ENCODE measurements around the gene ZNF778.

The ZNF778 gene

GRCh38 chr16:89193576-89194293 is 23.8 kb upstream of the ZNF778 start:
- DNase-seq (ENCODE audit: low read depth in 2 of 2): no peak

GRCh38 chr16:89194340-89195311 is 22.9 kb upstream of the ZNF778 start:
- DNase-seq (ENCODE audit: low read depth in 2 of 2): no peak

GRCh38 chr16:89195521-89196171 is 21.9 kb upstream of the ZNF778 start:
- no peak for DNase-seq (ENCODE audit: low read depth in 2 of 2)

- DNase-seq (ENCODE audit: low read depth in 2 of 2): no peak
Observed at GRCh38 chr16:89197033-89197632, 20.4 kb upstream of the ZNF778 start.

GRCh38 chr16:89197633-89198416 is 19.7 kb upstream of the ZNF778 start:
- DNase-seq (ENCODE audit: low read depth in 2 of 2): no peak

- DNase-seq (ENCODE audit: low read depth in 2 of 2): no peak
Observed at GRCh38 chr16:89198417-89199240, 18.9 kb upstream of the ZNF778 start.

GRCh38 chr16:89199241-89200123 is 18.0 kb upstream of the ZNF778 start:
- no peak for DNase-seq (ENCODE audit: low read depth in 2 of 2)

GRCh38 chr16:89200124-89200849 is 17.2 kb upstream of the ZNF778 start, which contains the start of gene SLC22A31:
Gene SLC22A31, minus strand, starts transcription at chr16:89200537. Its CDS starts 36 bp downstream, at chr16:89200501.
- no peak for DNase-seq (ENCODE audit: low read depth in 2 of 2)

GRCh38 chr16:89200850-89201411 is 16.6 kb upstream of the ZNF778 start:
- no peak for DNase-seq (ENCODE audit: low read depth in 2 of 2)

- DNase-seq (ENCODE audit: low read depth in 2 of 2): peak; percentile 77 to 78
Observed at GRCh38 chr16:89201439-89202377, 15.8 kb upstream of the ZNF778 start.

- DNase-seq (ENCODE audit: low read depth in 2 of 2): no peak
Observed at GRCh38 chr16:89202422-89203215, 14.9 kb upstream of the ZNF778 start.

GRCh38 chr16:89207993-89208392 is 9.5 kb upstream of the ZNF778 start:
- no peak for DNase-seq (ENCODE audit: low read depth in 2 of 2)

- DNase-seq (ENCODE audit: low read depth in 2 of 2): no peak
Observed at GRCh38 chr16:89209522-89210044, 7.9 kb upstream of the ZNF778 start.

- DNase-seq (ENCODE audit: low read depth in 2 of 2): no peak
Observed at GRCh38 chr16:89210165-89210903, 7.2 kb upstream of the ZNF778 start.

- DNase-seq (ENCODE audit: low read depth in 2 of 2): no peak
Observed at GRCh38 chr16:89210904-89211515, 6.5 kb upstream of the ZNF778 start.
